CD14-positive monocyte (primary cell): ENCODE data around the gene CDH13. TPM values are rescaled to one million over a fixed set of nuclear protein-coding genes. Genes with fewer than 3 reads are reported as not detected.
A peak's percentile ranks its signal among the peaks of the same experiment; 100 is the strongest.

Experiments used
- DNase-seq, 3 donors: peaks; one replicate each; pipeline ENCODE4 v3.0.0-alpha.2; 2011 to 2022
- H2AFZ ChIP-seq: 2 replicates; pipeline ENCODE4 v1.6.0; 2012; ENCODE audit warnings: mild to moderate bottlenecking, low read depth, low read length, inconsistent platforms; ENCODE audit not compliant: insufficient read depth, poor library complexity, severe bottlenecking
- H3K27ac ChIP-seq, 2 donors: 1 replicate in 1 of 2; 2 replicates in 1 of 2; pipeline ENCODE4 v1.5.1; 2012 to 2013; ENCODE audit warnings: low read length in 2 of 2, control low read depth in 1 of 2, inconsistent platforms in 1 of 2, low read depth in 1 of 2, mild to moderate bottlenecking in 1 of 2
- H3K27me3 ChIP-seq, 2 donors: one replicate each; pipeline versions ENCODE4 v1.6.0 to v1.6.1; 2011 to 2013; ENCODE audit warnings: low read length in 2 of 2; ENCODE audit not compliant: control insufficient read depth in 2 of 2, insufficient read depth in 2 of 2
- H3K36me3 ChIP-seq, 2 donors: replicated peaks in 1 of 2; 1 replicate in 1 of 2; 2 replicates in 1 of 2; pipeline versions ENCODE4 v1.5.1 to v1.6.1; 2012 to 2013; ENCODE audit warnings: low read length in 2 of 2, control low read depth in 1 of 2, inconsistent platforms in 1 of 2, mild to moderate bottlenecking in 1 of 2; ENCODE audit not compliant: insufficient read depth in 2 of 2, control insufficient read depth in 1 of 2
- H3K4me1 ChIP-seq, 2 donors: 1 replicate in 1 of 2; 2 replicates in 1 of 2; pipeline versions ENCODE4 v1.5.1 to v1.6.1; 2012 to 2013; ENCODE audit warnings: low read length in 2 of 2, control low read depth in 1 of 2, inconsistent platforms in 1 of 2, mild to moderate bottlenecking in 1 of 2, moderate library complexity in 1 of 2; ENCODE audit not compliant: insufficient read depth in 2 of 2, control insufficient read depth in 1 of 2
- H3K4me2 ChIP-seq: replicated peaks from 2 replicates; pipeline ENCODE3; 2012; ENCODE audit warnings: low read length, moderate library complexity, mild to moderate bottlenecking; ENCODE audit not compliant: poor library complexity, severe bottlenecking; ENCODE audit errors: extremely low read depth
- H3K4me3 ChIP-seq, 3 experiments: fragments of 200-600 bp in 1 of 3; sonication (generic) in 1 of 3; replicated peaks in 1 of 3; 1 replicate in 2 of 3; 2 replicates in 1 of 3; pipeline ENCODE4 v1.5.1; 2011 to 2013; ENCODE audit warnings: low read length in 3 of 3, mild to moderate bottlenecking in 3 of 3, control low read depth in 2 of 3, low read depth in 2 of 3, inconsistent platforms in 1 of 3, moderate library complexity in 1 of 3
- H3K79me2 ChIP-seq: 2 replicates; pipeline ENCODE4 v1.6.0; 2012; ENCODE audit warnings: mild to moderate bottlenecking, control low read depth, inconsistent platforms, low read length, moderate library complexity; ENCODE audit not compliant: insufficient read depth
- H3K9ac ChIP-seq: 2 replicates; pipeline ENCODE4 v1.6.0; 2017; ENCODE audit warnings: low read length, mild to moderate bottlenecking; ENCODE audit not compliant: insufficient read depth, poor library complexity, severe bottlenecking
- H3K9me3 ChIP-seq, 2 donors: replicated peaks in 1 of 2; 1 replicate in 1 of 2; 2 replicates in 1 of 2; pipeline versions ENCODE4 v1.5.1 to v1.6.1; 2012 to 2013; ENCODE audit warnings: low read length in 2 of 2, control low read depth in 1 of 2; ENCODE audit not compliant: control insufficient read depth in 1 of 2, insufficient read depth in 1 of 2
- H4K20me1 ChIP-seq: 2 replicates; pipeline ENCODE4 v1.6.0; 2012; ENCODE audit warnings: mild to moderate bottlenecking, low read length, control low read depth, moderate library complexity; ENCODE audit not compliant: insufficient read depth
- H3K27ac Mint-ChIP-seq, 7 donors: one replicate each; pipeline ENCODE4 v1.8.0; 2020; ENCODE audit warnings: mild to moderate bottlenecking in 7 of 7, mixed read lengths in 7 of 7, moderate library complexity in 6 of 7, inconsistent platforms in 2 of 7
- H3K27me3 Mint-ChIP-seq, 3 donors: one replicate each; pipeline ENCODE4 v1.8.0; 2021 to 2022; ENCODE audit warnings: low read depth in 3 of 3, mild to moderate bottlenecking in 3 of 3, mixed read lengths in 3 of 3, moderate library complexity in 3 of 3, inconsistent platforms in 1 of 3
- H3K36me3 Mint-ChIP-seq, 2 donors: one replicate each; pipeline ENCODE4 v1.8.0; 2020; ENCODE audit warnings: mixed read lengths in 2 of 2, inconsistent platforms in 1 of 2, mild to moderate bottlenecking in 1 of 2
- H3K4me1 Mint-ChIP-seq: one replicate; pipeline ENCODE4 v1.8.0; 2020; ENCODE audit warnings: mild to moderate bottlenecking, mixed read lengths
- H3K4me3 Mint-ChIP-seq, 2 donors: one replicate each; pipeline ENCODE4 v1.8.0; 2020; ENCODE audit warnings: mild to moderate bottlenecking in 2 of 2, mixed read lengths in 2 of 2, moderate library complexity in 1 of 2
- H3K9me3 Mint-ChIP-seq, 7 donors: one replicate each; pipeline ENCODE4 v1.8.0; 2020 to 2022; ENCODE audit warnings: mixed read lengths in 7 of 7, mild to moderate bottlenecking in 6 of 7, moderate library complexity in 6 of 7, inconsistent platforms in 2 of 7
- WGBS: methylation state at CpG from one replicate; pipeline ENCODE4 v1.1.5; 2013; ENCODE audit warnings: missing lambda C conversion rate; ENCODE audit not compliant: insufficient coverage; 5-methylcytosine and 5-hydroxymethylcytosine counted together
- intact Hi-C, 2 donors: fragments of 100-400 bp; cut with micrococcal nuclease; formaldehyde crosslinking; loops; one replicate each; pipeline versions ENCODE4 v1.15.0 to v1.15.1; 2023
- polyA plus RNA-seq, 3 donors: library from polyadenylated mRNA; depleted of rRNA in 1 of 3; unstranded in 2 of 3; stranded (reverse) in 1 of 3; fragments of 300-500 nt in 2 of 3; fragments of >200 nt in 1 of 3; fragmentation: Illumina TruSeq in 2 of 3; gene quantifications; 1 replicate in 2 of 3; 2 replicates in 1 of 3; pipeline ENCODE4 v1.2.3, GENCODE V29; 2012 to 2021
- TF ChIP-seq, protein P1 (sequence below): fragments of 200-600 bp; IDR thresholded peaks from one replicate; pipeline ENCODE4 v1.8.0; 2022; ENCODE audit warnings: antibody characterized with exemption, mild to moderate bottlenecking

Gene CDH13
- polyA plus RNA-seq, 3 donors = 0.13 to 0.19 TPM; not detected in 1

DNA sequence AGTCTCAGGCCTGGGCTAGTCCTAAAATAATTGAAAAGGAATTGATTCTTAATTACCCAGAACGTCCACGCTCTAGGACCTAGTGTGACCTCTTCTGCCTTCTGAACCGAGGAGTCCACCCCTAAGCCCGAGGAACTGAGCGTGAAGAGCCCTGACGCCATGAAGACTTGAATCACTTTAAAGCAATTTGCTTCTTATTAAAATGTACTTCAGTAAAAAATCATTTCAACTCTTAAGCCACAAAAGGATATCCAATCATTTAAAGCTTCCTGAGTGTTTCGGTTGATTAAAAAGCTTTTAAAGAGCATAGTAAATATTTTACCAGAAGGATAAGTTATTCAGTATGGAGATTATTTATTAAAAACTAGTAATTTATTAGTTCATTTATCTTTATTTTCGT is 1192.6 kb downstream of the CDH13 start:
- Histone ChIP-seq H2AFZ (no peak overlapping the region), H3K79me2 (no peaks in the 10 kb centered on the region), H3K9ac (no peak overlapping the region), H3K36me3 (no peaks in the 10 kb centered on the region), H3K27me3 (no peaks in the 10 kb centered on the region), H3K27ac (no peak overlapping the region), H4K20me1 (no peaks in the 10 kb centered on the region), H3K4me2 (no peak overlapping the region), H3K4me3 (no peak overlapping the region), H3K4me1 (peaks cover 0 to 1% of the 10 kb centered on the region in 2 donors), H3K9me3 (no peaks in the 10 kb centered on the region)
- Mint-ChIP-seq H3K9me3 (peaks cover 0 to 2% (median 0%) of the 10 kb centered on the region in 7 donors), H3K27me3 (peaks cover 2 to 3% (median 3%) of the 10 kb centered on the region in 3 donors), H3K4me1 (peaks cover 2% of the 10 kb centered on the region), H3K4me3 (no peak overlapping the region), H3K27ac (no peak overlapping the region), H3K36me3 (no peaks in the 10 kb centered on the region)
- TF ChIP-seq, protein P1, sequence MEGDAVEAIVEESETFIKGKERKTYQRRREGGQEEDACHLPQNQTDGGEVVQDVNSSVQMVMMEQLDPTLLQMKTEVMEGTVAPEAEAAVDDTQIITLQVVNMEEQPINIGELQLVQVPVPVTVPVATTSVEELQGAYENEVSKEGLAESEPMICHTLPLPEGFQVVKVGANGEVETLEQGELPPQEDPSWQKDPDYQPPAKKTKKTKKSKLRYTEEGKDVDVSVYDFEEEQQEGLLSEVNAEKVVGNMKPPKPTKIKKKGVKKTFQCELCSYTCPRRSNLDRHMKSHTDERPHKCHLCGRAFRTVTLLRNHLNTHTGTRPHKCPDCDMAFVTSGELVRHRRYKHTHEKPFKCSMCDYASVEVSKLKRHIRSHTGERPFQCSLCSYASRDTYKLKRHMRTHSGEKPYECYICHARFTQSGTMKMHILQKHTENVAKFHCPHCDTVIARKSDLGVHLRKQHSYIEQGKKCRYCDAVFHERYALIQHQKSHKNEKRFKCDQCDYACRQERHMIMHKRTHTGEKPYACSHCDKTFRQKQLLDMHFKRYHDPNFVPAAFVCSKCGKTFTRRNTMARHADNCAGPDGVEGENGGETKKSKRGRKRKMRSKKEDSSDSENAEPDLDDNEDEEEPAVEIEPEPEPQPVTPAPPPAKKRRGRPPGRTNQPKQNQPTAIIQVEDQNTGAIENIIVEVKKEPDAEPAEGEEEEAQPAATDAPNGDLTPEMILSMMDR = no peak
- no peak for DNase-seq
- WGBS = 61% methylated on average over 5 of the region's 8 CpGs
- intact Hi-C loops = loop anchor here in 1 of 2 donors (10.0 kb wide), 1 partner anchor 125 kb away; no protein-coding TSS in a partner anchor

DNA sequence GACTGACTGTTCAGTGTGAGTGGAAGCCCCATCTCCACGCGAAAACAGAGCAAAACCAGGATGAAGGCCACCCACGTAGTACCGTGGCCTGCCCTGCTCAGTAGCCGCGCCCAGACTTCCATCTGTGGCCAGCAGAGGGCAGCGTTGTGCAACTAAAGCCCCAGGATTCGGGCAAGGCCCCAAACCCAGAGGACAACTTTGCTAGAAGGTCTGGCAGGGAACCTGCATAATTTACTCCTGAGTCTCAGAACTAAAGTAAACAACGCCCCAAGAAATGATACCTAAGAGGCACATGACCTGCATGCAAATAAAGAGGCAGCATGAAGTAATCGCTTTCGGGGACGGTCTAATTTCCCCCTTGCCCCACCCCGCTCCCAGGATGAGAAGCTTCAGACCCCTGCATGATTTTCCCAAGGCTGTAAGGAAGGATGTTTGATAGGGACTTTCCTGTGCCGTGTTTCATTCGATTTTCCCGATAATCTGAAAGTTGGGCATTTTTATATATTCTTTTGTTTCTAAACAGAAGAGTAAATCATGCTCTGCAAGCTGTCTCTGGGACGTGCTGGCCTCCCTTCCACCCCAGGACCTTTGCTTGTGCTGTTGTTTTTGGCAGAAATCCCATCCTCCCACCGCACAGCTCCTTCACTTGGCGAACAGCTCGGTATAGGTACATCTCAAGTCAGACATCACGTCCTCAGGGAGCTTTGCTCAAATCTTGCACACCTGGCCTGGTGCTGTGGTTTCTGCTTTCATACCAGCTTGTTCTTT is 1199.6 kb downstream of the CDH13 start:
- H3K4me3 Mint-ChIP-seq = no peak overlapping the region
- peaks cover 0 to 7% (median 2%) of the 10 kb centered on the region in 3 donors for H3K27me3 Mint-ChIP-seq
- Histone ChIP-seq H3K9me3 (no peaks in the 10 kb centered on the region), H3K79me2 (no peaks in the 10 kb centered on the region), H2AFZ (peak overlapping the region; percentile 77), H3K4me1 (no peaks in the 10 kb centered on the region), H3K9ac (no peak overlapping the region), H3K4me3 (no peak overlapping the region), H3K27me3 (no peaks in the 10 kb centered on the region), H3K36me3 (no peaks in the 10 kb centered on the region), H4K20me1 (no peaks in the 10 kb centered on the region), H3K27ac (no peak overlapping the region), H3K4me2 (no peak overlapping the region)
- H3K27ac Mint-ChIP-seq = peak overlapping the region in 1 of 7 donors; percentile 30
- intact Hi-C loops = loop anchor here (5.0 kb wide), 1 partner anchor 51 kb away; no protein-coding TSS in a partner anchor
- 58% methylated on average over 14 of the region's 21 CpGs for WGBS
- TF ChIP-seq, protein P1 = peak; percentile 92
- peak; percentile 68 to 73 (median 69) for DNase-seq
- peaks cover 0 to 2% (median 0%) of the 10 kb centered on the region in 7 donors for H3K9me3 Mint-ChIP-seq
- H3K4me1 Mint-ChIP-seq = peaks cover 5% of the 10 kb centered on the region
- H3K36me3 Mint-ChIP-seq = no peaks in the 10 kb centered on the region
